Measurements from ENCODE around the gene PBLD. TPM values are rescaled to one million over a fixed set of nuclear protein-coding genes. Genes with fewer than 3 reads are reported as not detected.

PBLD gene
- 9.3 to 9.8 TPM (median 9.7 TPM) in 3 replicates for total RNA-seq

- Mint-ChIP-seq H3K27me3 (ENCODE audit: low read depth) (no peaks in the 10 kb centered on the region), H3K9me3 (no peaks in the 10 kb centered on the region), H3K4me1 (peaks cover 61% of the 10 kb centered on the region), H3K4me3 (peak within 1 kb of the TSS; percentile 100), H3K27ac (peak within 1 kb of the TSS; percentile 100), H3K36me3 (peaks cover 2% of the 10 kb centered on the region)
- TF ChIP-seq CTCF (IDR thresholded peaks at IDR 0.05; ENCODE audit: unreplicated experiment): no peak
- peak; percentile 38 to 70 for DNase-seq (ENCODE audit: low spot score in 2 of 2, unreplicated experiment in 2 of 2)
These were observed at the start of gene PBLD for GRCh38 chr10:68332259-68333057. PBLD (minus strand) TSS chr10:68332928; CDS start chr10:68306844, 26,084 bp downstream.

GRCh38 chr10:68371604-68372003, 38.9 kb upstream of the PBLD start:
- Mint-ChIP-seq H3K4me3 (no peak overlapping the region), H3K36me3 (peaks cover 50% of the 10 kb centered on the region), H3K27me3 (ENCODE audit: low read depth) (no peaks in the 10 kb centered on the region), H3K9me3 (peaks cover 24% of the 10 kb centered on the region), H3K27ac (no peak overlapping the region), H3K4me1 (no peaks in the 10 kb centered on the region)
- DNase-seq (ENCODE audit: low spot score in 2 of 2, unreplicated experiment in 2 of 2): no peak
- TF ChIP-seq CTCF (IDR thresholded peaks at IDR 0.05; ENCODE audit: unreplicated experiment): no peak

GRCh38 chr10:68367121-68367520, 34.4 kb upstream of the PBLD start:
- Mint-ChIP-seq H3K36me3 (peaks cover 39% of the 10 kb centered on the region), H3K27ac (no peak overlapping the region), H3K9me3 (peaks cover 9% of the 10 kb centered on the region), H3K27me3 (ENCODE audit: low read depth) (no peaks in the 10 kb centered on the region), H3K4me3 (no peak overlapping the region), H3K4me1 (no peaks in the 10 kb centered on the region)
- no peak for DNase-seq (ENCODE audit: low spot score in 2 of 2, unreplicated experiment in 2 of 2)
- TF ChIP-seq CTCF (IDR thresholded peaks at IDR 0.05; ENCODE audit: unreplicated experiment): no peak

GRCh38 chr10:68366600-68366999, 33.9 kb upstream of the PBLD start:
- H3K9me3 Mint-ChIP-seq: peaks cover 7% of the 10 kb centered on the region
- H3K4me1 Mint-ChIP-seq: no peaks in the 10 kb centered on the region
- no peaks in the 10 kb centered on the region for H3K27me3 Mint-ChIP-seq (ENCODE audit: low read depth)
- H3K4me3 Mint-ChIP-seq: no peak overlapping the region
- peaks cover 37% of the 10 kb centered on the region for H3K36me3 Mint-ChIP-seq
- H3K27ac Mint-ChIP-seq: no peak overlapping the region
- TF ChIP-seq CTCF (IDR thresholded peaks at IDR 0.05; ENCODE audit: unreplicated experiment): no peak
- no peak for DNase-seq (ENCODE audit: low spot score in 2 of 2, unreplicated experiment in 2 of 2)

- Mint-ChIP-seq H3K4me3 (no peak overlapping the region), H3K4me1 (no peaks in the 10 kb centered on the region), H3K27ac (no peak overlapping the region), H3K36me3 (peaks cover 31% of the 10 kb centered on the region), H3K9me3 (peaks cover 4% of the 10 kb centered on the region), H3K27me3 (ENCODE audit: low read depth) (no peaks in the 10 kb centered on the region)
- DNase-seq (ENCODE audit: low spot score in 2 of 2, unreplicated experiment in 2 of 2): no peak
- no peak for TF ChIP-seq CTCF (IDR thresholded peaks at IDR 0.05; ENCODE audit: unreplicated experiment)
These were observed 32.9 kb upstream of the PBLD start for GRCh38 chr10:68365611-68366010.

All from mesothelial cell of epicardium (in vitro differentiated cells).